ENCODE results near the gene RBM23. TPM values are rescaled to one million over a fixed set of nuclear protein-coding genes. Genes with fewer than 3 reads are reported as not detected.
"Not testable (repeated sequence)": the region's sequence is repeated elsewhere in the genome, so short reads cannot be mapped to it uniquely, and the experiment has no call there.

The RBM23 gene
- total RNA-seq, 1 donor from 2014 or later: 76.5 TPM

- DNase-seq (ENCODE audit: low spot score): no peak
Observed at GRCh38 chr14:22865424-22866405, 53.2 kb downstream of the RBM23 start.

GRCh38 chr14:22864979-22865378 lies 54.0 kb downstream of the RBM23 start:
- no peak for DNase-seq (ENCODE audit: low spot score)

- no peak for DNase-seq (ENCODE audit: low spot score)
Observed at GRCh38 chr14:22861651-22862050, 57.3 kb downstream of the RBM23 start.

- not testable (repeated sequence) for DNase-seq (ENCODE audit: low spot score)
Observed at GRCh38 chr14:22860377-22860776, 58.6 kb downstream of the RBM23 start.

GRCh38 chr14:22856428-22856827 lies 62.5 kb downstream of the RBM23 start:
- DNase-seq (ENCODE audit: low spot score): no peak

- no peak for DNase-seq (ENCODE audit: low spot score)
Observed at GRCh38 chr14:22854963-22855724, 63.8 kb downstream of the RBM23 start.

DNA sequence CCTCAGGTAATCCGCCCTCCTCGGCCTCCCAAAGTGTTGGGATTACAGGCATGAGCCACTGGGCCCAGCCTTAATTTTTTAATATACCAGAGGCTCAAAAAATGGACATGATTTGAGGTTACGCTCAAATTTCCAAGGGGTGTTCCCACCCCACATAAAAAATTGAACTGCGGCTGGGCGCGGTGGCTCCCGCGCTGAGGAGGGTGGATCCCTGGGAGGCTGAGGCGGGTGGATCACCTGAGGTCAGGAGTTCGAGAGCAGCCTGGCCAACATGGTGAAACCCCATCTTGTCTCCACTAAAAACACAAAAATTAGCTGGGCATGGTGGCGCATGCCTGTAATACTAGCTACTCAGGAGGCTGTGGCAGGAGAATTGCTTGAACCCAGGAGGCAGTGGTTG lies 64.7 kb downstream of the RBM23 start:
- DNase-seq (ENCODE audit: low spot score): not testable (repeated sequence)

DNA sequence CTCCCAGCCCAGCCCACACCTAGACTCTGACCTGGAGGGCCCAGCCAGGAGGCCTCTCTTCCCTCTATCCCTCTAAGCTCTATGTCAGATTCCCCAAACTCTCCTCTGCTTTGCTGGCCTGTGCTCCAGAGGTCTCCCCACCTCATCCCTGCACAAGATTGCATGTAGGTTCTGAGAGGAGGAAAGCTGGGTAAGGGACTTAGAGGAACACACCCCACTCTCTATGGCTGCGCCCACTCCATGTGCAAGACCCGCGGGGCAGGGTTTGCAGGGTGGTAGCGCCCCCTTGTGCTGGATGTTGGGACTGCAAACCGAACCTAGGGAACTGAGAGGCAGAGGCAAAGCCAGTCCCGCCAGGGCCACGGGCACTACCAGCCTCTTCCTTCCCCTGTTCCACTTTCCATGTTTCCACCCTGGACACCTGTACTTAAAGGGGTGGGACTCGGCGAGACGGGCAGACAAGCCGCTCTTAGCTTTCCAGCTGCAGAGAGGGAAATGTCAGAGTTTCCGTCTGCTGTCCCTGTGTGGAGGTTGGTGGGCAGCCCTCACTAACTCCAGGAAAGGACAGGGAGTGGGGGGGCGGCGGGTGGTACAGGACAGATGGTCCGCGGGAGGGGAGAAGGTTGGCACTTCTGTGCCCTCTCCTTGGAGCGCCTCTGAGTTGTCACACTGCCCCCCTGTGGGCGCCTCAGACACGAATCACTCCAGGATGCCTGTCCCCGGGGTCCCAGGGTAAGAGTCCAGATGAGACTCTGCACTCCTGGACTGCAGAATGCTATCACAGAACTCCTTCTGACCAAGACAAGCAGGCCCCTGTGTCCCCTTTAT lies 65.8 kb downstream of the RBM23 start:
- DNase-seq (ENCODE audit: low spot score): peak; percentile 92

DNA sequence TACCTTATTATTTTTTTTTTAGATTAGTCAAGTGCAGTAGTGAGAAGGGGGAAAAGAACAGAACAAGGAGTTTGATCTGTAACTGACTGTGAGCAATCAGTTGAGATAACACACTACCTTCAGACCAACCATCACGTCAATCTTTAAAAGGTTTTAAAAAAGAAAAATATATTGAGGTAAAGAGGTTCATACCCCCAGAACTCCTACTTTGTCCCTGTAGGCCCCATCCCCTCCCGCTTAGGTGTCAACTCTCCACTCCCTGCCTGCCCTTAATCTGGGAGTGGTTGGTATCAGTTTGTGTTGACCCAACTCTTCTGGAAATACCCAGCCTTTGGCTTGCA lies 66.4 kb downstream of the RBM23 start:
- DNase-seq (ENCODE audit: low spot score): no peak

DNA sequence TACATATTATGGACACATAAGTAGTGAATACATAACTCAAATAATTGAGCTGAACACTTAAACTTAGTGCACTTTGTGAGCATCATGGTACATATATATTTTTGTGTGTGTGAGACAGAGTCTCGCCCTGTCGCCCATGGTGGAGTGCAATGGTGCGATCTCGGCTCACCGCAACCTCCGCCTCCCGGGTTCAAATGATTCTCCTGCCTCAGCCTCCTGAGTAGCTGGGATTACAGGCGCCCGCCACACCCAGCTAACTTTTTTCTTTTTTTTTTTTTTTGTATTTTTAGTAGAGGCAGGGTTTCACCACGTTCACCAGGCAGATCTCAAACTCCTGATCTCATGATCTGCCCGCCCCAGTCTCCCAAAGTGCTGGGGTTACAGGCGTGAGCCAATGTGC lies 66.8 kb downstream of the RBM23 start:
- not testable (repeated sequence) for DNase-seq (ENCODE audit: low spot score)

- DNase-seq (ENCODE audit: low spot score): peak; percentile 83
Observed at GRCh38 chr14:22850944-22851764, 67.8 kb downstream of the RBM23 start.

DNA sequence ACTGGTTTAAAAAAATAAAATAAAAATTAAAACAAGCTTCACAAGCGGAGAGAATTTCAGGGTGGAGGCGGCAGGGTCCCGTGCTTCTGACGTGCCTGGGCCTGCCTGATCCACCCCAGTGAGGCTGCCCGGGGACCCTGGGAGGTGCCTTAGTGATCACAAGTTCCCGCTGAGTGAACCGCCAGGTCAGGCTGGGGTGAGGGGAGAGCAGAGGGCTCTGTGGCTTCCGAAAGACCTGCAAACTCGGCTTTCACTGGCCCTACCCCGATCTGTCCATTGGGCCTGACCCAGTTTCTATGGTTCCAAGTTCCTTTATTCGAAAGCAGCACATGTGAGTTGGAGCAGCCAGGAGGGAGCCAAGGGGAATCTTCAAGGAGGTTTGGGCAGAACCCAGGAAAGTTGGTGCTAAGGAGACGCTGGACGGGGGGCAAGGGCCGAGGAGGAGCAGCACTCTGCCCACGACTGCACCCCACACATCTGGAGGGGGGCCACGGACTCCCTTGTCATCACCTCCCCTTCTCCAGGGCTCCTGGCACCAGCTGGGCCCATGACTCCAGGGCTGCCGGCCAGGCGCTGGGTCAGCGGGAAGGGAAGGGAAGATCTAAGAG lies 69.6 kb downstream of the RBM23 start:
- peak; percentile 43 for DNase-seq (ENCODE audit: low spot score)

GRCh38 chr14:22848351-22849164 lies 70.4 kb downstream of the RBM23 start:
- DNase-seq (ENCODE audit: low spot score): peak; percentile 65

DNA sequence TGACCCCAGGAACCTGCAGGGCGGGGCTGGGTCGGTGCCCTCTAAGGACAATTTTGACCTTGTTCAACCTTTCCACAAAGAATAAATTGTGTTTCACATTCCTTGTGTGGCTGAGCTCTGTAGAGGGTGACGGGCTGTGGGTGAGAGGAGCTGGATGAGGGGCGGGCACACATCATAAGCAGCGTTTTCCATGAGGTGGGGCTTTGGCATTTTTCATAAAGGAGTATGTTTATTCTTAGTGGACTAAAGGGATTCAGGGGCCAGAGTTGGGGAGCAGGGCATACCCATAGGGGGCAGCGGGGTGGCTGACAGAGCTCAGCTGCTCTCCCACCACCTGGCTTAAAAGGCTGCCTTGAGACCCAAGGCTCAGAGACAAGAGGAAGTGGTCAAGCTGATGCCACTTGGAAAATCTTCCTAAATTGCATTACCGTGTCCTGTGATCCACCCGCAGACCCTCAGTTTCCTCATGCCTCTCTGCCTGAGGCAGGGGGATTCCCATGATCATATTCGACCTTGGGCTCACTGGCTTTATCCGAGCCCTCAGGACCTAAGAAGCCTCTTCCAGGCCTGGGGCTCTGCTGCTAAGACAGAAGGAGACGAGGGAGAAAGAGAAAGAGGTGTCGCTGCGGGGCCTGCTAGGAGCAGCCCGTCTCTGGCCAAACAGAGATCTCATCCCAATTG lies 71.1 kb downstream of the RBM23 start:
- DNase-seq (ENCODE audit: low spot score): no peak

GRCh38 chr14:22846811-22847307 lies 72.1 kb downstream of the RBM23 start:
- no peak for DNase-seq (ENCODE audit: low spot score)

DNA sequence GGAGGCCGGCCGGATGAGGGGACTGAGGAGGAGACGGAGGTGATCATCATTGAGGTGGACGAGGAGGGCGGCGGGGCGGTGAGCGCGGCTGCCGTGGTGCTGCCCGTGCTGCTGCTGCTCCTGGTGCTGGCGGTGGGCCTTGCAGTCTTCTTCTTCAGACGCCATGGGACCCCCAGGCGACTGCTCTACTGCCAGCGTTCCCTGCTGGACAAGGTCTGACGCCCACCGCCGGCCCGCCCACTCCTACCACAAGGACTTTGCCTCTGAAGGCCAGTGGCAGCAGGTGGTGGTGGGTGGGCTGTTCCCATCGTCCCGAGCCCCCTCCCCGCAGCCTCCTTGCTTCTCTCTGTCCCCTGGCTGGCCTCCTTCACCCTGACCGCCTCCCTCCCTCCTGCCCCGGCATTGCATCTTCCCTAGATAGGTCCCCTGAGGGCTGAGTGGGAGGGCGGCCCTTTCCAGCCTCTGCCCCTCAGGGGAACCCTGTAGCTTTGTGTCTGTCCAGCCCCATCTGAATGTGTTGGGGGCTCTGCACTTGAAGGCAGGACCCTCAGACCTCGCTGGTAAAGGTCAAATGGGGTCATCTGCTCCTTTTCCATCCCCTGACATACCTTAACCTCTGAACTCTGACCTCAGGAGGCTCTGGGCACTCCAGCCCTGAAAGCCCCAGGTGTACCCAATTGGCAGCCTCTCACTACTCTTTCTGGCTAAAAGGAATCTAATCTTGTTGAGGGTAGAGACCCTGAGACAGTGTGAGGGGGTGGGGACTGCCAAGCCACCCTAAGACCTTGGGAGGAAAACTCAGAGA lies 72.9 kb downstream of the RBM23 start:
- DNase-seq (ENCODE audit: low spot score): no peak

GRCh38 chr14:22845103-22845394 lies 73.9 kb downstream of the RBM23 start:
- no peak for DNase-seq (ENCODE audit: low spot score)

Measured in mucosa of gallbladder (tissue), 1 donor.